Sigmoid colon (tissue), 7 donors: ENCODE measurements around the gene HSD17B12. TPM values are rescaled to one million over a fixed set of nuclear protein-coding genes. Genes with fewer than 3 reads are reported as not detected.

Source experiments
- DNase-seq: peaks from one replicate; pipeline ENCODE4 v3.0.0-alpha.2; 2019
- H3K27ac ChIP-seq, 4 donors: fragments of 200-600 bp; sonication (generic); one replicate each; pipeline ENCODE4 v1.5.1; 2016 to 2019; ENCODE audit warnings: mild to moderate bottlenecking in 1 of 4
- H3K27me3 ChIP-seq, 3 donors: fragments of 200-600 bp; sonication (generic); one replicate each; pipeline ENCODE4 v1.5.1; 2019; ENCODE audit warnings: mild to moderate bottlenecking in 1 of 3
- H3K36me3 ChIP-seq, 4 donors: fragments of 200-600 bp; sonication (generic); one replicate each; pipeline ENCODE4 v1.5.1; 2016 to 2019
- H3K4me1 ChIP-seq, 4 donors: fragments of 200-600 bp; sonication (generic); one replicate each; pipeline ENCODE4 v1.5.1; 2017 to 2019
- H3K4me3 ChIP-seq, 4 donors: fragments of 200-600 bp; sonication (generic); one replicate each; pipeline ENCODE4 v1.5.1; 2017 to 2019; ENCODE audit warnings: mild to moderate bottlenecking in 2 of 4, moderate library complexity in 1 of 4
- H3K9me3 ChIP-seq, 4 donors: fragments of 200-600 bp in 3 of 4; sonication (generic) in 3 of 4; one replicate each; pipeline versions ENCODE4 v1.5.1 to v1.6.1; 2013 to 2019
- CTCF ChIP-seq, 4 experiments: fragments of 450-650 bp in 3 of 4; fragments of 200-600 bp in 1 of 4; IDR thresholded peaks; one replicate each; pipeline ENCODE4 v1.5.1; 2016 to 2019; ENCODE audit warnings: antibody characterized with exemption in 4 of 4, mild to moderate bottlenecking in 3 of 4, moderate library complexity in 2 of 4
- EP300 ChIP-seq, 4 donors: sonication (generic); formaldehyde crosslinking; IDR thresholded peaks; one replicate each; pipeline ENCODE4 v1.6.1; 2017; ENCODE audit warnings: antibody characterized with exemption in 4 of 4
- POLR2A ChIP-seq, 2 donors: fragments of 450-650 bp; IDR thresholded peaks; one replicate each; pipeline ENCODE4 v1.6.1; 2016; ENCODE audit warnings: antibody characterized with exemption in 2 of 2, mild to moderate bottlenecking in 2 of 2, moderate library complexity in 2 of 2
- POLR2AphosphoS5 ChIP-seq, 4 donors: sonication (generic); formaldehyde crosslinking; IDR thresholded peaks; one replicate each; pipeline ENCODE4 v1.6.1; 2017; ENCODE audit warnings: antibody characterized with exemption in 4 of 4
- WGBS, 2 donors: extraction: QIAGEN DNeasy Blood & Tissue Kit; methylation state at CpG; one replicate each; pipeline ENCODE4 v1.1.7; 2013; 5-methylcytosine and 5-hydroxymethylcytosine counted together
- intact Hi-C: fragments of 100-400 bp; cut with DNase I; formaldehyde crosslinking; loops from one replicate; pipeline ENCODE4 v1.15.1; 2023
- polyA plus RNA-seq, 3 donors: library from polyadenylated mRNA; stranded (reverse); fragments of 200-250 nt; gene quantifications; one replicate each; pipeline ENCODE4 v1.2.3, GENCODE V29; 2013
- total RNA-seq, 4 donors: library from RNA; depleted of rRNA; stranded (reverse); fragments of >200 nt; gene quantifications; one replicate each; pipeline ENCODE4 v1.1.0, GENCODE V29; 2016
- donor health status: healthy with polysubstance abuse.
- donor health status: Bipolar disorder and iron deficiency.
- donor health status: healthy.

The HSD17B12 gene
- total and polyA plus RNA-seq, 7 donors: 21.6 to 53.4 (median 34.9) TPM

GRCh38 chr11:43819926-43820325 lies 139.4 kb downstream of the HSD17B12 start:
- intact Hi-C loops: no loop called here
- no peaks in the 10 kb centered on the region for H3K4me1 ChIP-seq
- TF ChIP-seq CTCF (IDR thresholded peaks at IDR 0.05) (no peak), POLR2A (IDR thresholded peaks at IDR 0.05) (no peak), POLR2AphosphoS5 (IDR thresholded peaks at IDR 0.05) (no peak), EP300 (IDR thresholded peaks at IDR 0.05) (no peak)
- no peak for DNase-seq
- H3K4me3 ChIP-seq: no peak overlapping the region
- H3K9me3 ChIP-seq: no peaks in the 10 kb centered on the region
- WGBS, 2 donors: 72 to 93% methylated on average over 2 of the region's 2 CpGs
- no peak overlapping the region for H3K27ac ChIP-seq
- no peaks in the 10 kb centered on the region for H3K27me3 ChIP-seq
- peaks cover 0 to 9% (median 0%) of the 10 kb centered on the region in 4 donors for H3K36me3 ChIP-seq

DNA sequence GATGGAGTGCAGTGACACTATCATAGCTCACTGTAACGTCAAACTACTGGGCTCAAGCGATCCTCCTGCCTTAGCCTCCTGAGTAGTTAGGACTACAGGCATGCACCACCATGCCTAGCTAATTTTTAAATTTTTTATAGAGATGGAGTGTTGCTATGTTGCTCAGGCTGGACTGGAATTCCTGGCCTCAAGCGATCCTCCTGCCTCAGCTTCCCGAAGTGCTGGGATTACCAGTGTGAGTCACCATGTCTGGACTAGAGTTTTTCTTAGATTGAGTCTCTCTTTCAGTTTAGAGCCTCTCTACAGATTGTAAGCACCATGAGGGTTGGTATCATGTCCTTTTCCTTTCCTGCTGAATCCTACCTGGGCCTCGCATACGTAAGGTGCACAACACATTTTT lies 142.8 kb downstream of the HSD17B12 start:
- TF ChIP-seq POLR2AphosphoS5 (IDR thresholded peaks at IDR 0.05) (no peak), CTCF (IDR thresholded peaks at IDR 0.05) (no peak)
- Histone ChIP-seq H3K27ac (no peak overlapping the region), H3K9me3 (no peaks in the 10 kb centered on the region), H3K4me3 (no peak overlapping the region), H3K27me3 (no peaks in the 10 kb centered on the region), H3K36me3 (no peaks in the 10 kb centered on the region), H3K4me1 (no peaks in the 10 kb centered on the region)
- DNase-seq: no peak
- intact Hi-C loops: no loop called here
- WGBS, 2 donors: 97% methylated on average over 6 of the region's 6 CpGs

GRCh38 chr11:43823851-43824250 lies 143.3 kb downstream of the HSD17B12 start:
- no peaks in the 10 kb centered on the region for H3K4me1 ChIP-seq
- intact Hi-C loops: no loop called here
- 96 to 97% methylated on average over 5 of the region's 5 CpGs for whole genome bisulfite sequencing, 2 donors

DNA sequence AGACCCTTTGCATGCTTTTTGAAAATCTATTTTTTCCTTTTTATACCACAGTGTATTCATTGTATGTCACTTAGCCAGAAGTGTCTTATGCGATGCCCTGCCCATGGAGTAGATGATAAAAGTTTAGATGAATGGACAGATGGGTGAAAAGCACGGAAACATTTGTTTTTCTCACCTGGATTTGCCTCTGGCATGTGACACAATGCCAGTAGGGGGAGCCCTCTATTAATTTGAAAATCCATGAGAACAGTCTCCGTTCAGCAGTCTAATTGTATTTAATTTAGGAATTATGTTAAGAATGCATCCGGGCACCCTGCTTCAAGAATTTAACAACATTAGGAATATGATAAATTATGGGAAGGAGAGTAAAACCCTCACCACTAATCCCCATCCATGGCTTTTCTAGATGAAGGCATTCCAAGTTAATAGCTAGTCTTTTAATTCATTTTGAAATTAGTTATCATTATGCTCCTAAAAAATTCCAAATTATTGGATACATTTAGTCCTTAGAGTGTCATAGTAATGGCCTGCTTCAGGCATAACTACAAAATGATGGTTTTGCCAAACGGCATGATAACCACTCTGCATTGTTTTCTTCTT lies 144.8 kb downstream of the HSD17B12 start:
- DNase-seq: no peak
- 35 to 62% methylated on average over 5 of the region's 5 CpGs for WGBS, 2 donors
- TF ChIP-seq EP300 (IDR thresholded peaks at IDR 0.05) (no peak), CTCF (IDR thresholded peaks at IDR 0.05) (peak in 1 of 4 experiments; percentile 36), POLR2A (IDR thresholded peaks at IDR 0.05) (no peak)
- Histone ChIP-seq H3K9me3 (no peaks in the 10 kb centered on the region), H3K4me1 (no peaks in the 10 kb centered on the region), H3K4me3 (no peak overlapping the region), H3K27ac (no peak overlapping the region), H3K36me3 (no peaks in the 10 kb centered on the region), H3K27me3 (no peaks in the 10 kb centered on the region)
- intact Hi-C loops: loop anchor here (5.0 kb wide), 1 partner anchor 212 kb away; no protein-coding TSS in a partner anchor

More at GRCh38 chr11:43823851-43824250, 143.3 kb downstream of the HSD17B12 start:
- H3K9me3 ChIP-seq: no peaks in the 10 kb centered on the region
- no peaks in the 10 kb centered on the region for H3K27me3 ChIP-seq
- no peak overlapping the region for H3K27ac ChIP-seq
- no peak overlapping the region for H3K4me3 ChIP-seq
- H3K36me3 ChIP-seq: no peaks in the 10 kb centered on the region
- no peak for TF ChIP-seq POLR2AphosphoS5 (IDR thresholded peaks at IDR 0.05)
- no peak for TF ChIP-seq EP300 (IDR thresholded peaks at IDR 0.05)
- TF ChIP-seq POLR2A (IDR thresholded peaks at IDR 0.05): no peak
- no peak for TF ChIP-seq CTCF (IDR thresholded peaks at IDR 0.05)
- no peak for DNase-seq

DNA sequence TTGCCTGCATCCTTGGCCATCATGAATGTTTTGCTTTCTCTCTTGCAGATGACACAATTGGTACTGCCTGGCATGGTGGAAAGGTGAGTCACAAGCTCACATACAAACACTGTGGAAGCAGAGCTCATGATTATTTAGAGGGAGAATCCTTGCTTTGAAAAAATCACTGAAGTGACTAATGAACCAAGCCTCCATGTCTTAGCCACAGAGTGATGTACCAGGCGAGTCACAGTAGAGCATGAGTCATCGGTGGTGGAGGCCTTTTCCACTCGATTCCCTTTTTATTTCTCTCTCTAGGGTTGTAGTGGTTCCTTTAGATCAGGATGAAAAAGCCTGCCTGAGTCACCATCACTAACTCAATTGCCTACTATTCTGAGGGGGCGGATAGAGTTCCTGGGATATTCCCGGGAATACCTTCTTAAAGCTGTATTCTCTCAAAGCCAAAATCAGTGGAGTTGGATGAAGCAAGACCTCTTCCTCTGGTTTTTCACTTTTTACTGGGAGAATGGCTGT lies 150.4 kb downstream of the HSD17B12 start:
- intact Hi-C loops: no loop called here
- Histone ChIP-seq H3K4me3 (no peak overlapping the region), H3K36me3 (no peaks in the 10 kb centered on the region), H3K4me1 (peaks cover 0 to 16% (median 9%) of the 10 kb centered on the region in 4 donors), H3K9me3 (no peaks in the 10 kb centered on the region), H3K27ac (peak overlapping the region in 3 of 4 donors; percentile 5 to 79 (median 57)), H3K27me3 (no peaks in the 10 kb centered on the region)
- 63 to 68% methylated on average over 5 of the region's 5 CpGs for WGBS, 2 donors
- no peak for TF ChIP-seq POLR2A (IDR thresholded peaks at IDR 0.05)
- TF ChIP-seq EP300 (IDR thresholded peaks at IDR 0.05): no peak
- TF ChIP-seq CTCF (IDR thresholded peaks at IDR 0.05): no peak
- no peak for TF ChIP-seq POLR2AphosphoS5 (IDR thresholded peaks at IDR 0.05)
- no peak for DNase-seq
